Measurements from ENCODE around the gene TNPO1. TPM values are rescaled to one million over a fixed set of nuclear protein-coding genes. Genes with fewer than 3 reads are reported as not detected.

Gene TNPO1
- 99.5 to 169 TPM (median 112 TPM) in 5 replicates for total RNA-seq (2022; extraction: Qiagen RNA extraction)

GRCh38 chr5:72816284-72817075, at the start of gene TNPO1:
Gene TNPO1, plus strand, starts transcription at chr5:72816661. Its CDS starts 77 bp downstream, at chr5:72816738.

GRCh38 chr5:72955768-72956323, 139.4 kb downstream of the TNPO1 start, which contains the start of gene FCHO2:
Gene FCHO2, plus strand, starts transcription at chr5:72956041. Its CDS starts 56 bp downstream, at chr5:72956097.

Other genes with a start within 250 kb of the TNPO1 start
- 11.6 to 17.2 TPM (median 16.0 TPM) in 5 replicates for gene FCHO2, start 139.4 kb downstream of the TNPO1 start, total RNA-seq (2022; extraction: Qiagen RNA extraction)